AG04449 (cell line): Measurements from ENCODE around the gene FAM13C.

Experiments used
- CTCF ChIA-PET: fragments of 350-600 bp; formaldehyde crosslinking; extraction: SDS; loops from one replicate; lab custom pipeline; 2021; ENCODE audit warnings: antibody characterized with exemption; lab: Yijun Ruan, JAX
- POLR2A ChIA-PET: fragments of 400-600, 350-600 bp; formaldehyde crosslinking; extraction: SDS; loops from one replicate; lab custom pipeline; 2020; ENCODE audit warnings: antibody characterized with exemption, inconsistent platforms; lab: Yijun Ruan, JAX
- DNase-seq: peaks from one replicate; pipeline ENCODE4 v3.0.0-alpha.2; 2010; ENCODE audit warnings: low read depth, low spot score
- H3K4me3 ChIP-seq: 2 replicates; pipeline ENCODE4 v1.5.1; 2011; ENCODE audit warnings: low read depth, mild to moderate bottlenecking, control low read depth, low read length
- CTCF ChIP-seq: IDR thresholded peaks from one replicate; pipeline ENCODE4 v1.5.1; 2011; ENCODE audit warnings: mild to moderate bottlenecking, moderate library complexity, low read length, control low read depth, inconsistent platforms; ENCODE audit not compliant: insufficient read depth; ENCODE audit errors: missing control alignments

FAM13C gene

GRCh38 chr10:59383436-59383835 is 21.1 kb upstream of the FAM13C start:
- TF ChIP-seq CTCF: no peak
- ChIA-PET CTCF (no interaction called here), POLR2A (no interaction called here)
- DNase-seq: no peak
- no peak overlapping the region for H3K4me3 ChIP-seq

GRCh38 chr10:59382831-59383295 is 20.5 kb upstream of the FAM13C start:
- H3K4me3 ChIP-seq: no peak overlapping the region
- TF ChIP-seq CTCF: no peak

DNA sequence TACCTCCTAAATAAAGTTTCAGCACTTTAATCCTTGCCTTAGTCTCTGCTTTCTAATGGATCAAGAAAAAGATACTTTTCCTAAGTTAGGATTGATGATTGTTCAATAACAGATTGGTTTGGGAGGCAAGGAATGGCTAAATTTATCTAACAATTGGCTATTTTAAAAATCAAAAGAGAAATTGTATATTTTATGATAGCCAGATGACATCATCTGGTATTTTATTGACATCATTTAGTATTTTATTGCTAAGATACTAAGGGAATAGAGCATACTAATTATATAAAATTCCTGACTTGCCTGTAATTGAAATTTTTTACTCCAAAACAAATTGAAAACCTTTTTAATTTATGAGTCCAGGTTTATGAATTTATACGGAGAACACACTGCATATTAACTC is 19.3 kb upstream of the FAM13C start:
- CTCF ChIA-PET: no interaction called here
- TF ChIP-seq CTCF: no peak
- POLR2A ChIA-PET: interaction anchor here (0.5 kb wide), 1 partner anchor 44 kb away, joined by 4 read pairs; no protein-coding TSS in a partner anchor
- DNase-seq: no peak
- no peak overlapping the region for H3K4me3 ChIP-seq

More at GRCh38 chr10:59382831-59383295, 20.5 kb upstream of the FAM13C start:
- no peak for DNase-seq
- ChIA-PET POLR2A (no interaction called here), CTCF (no interaction called here)

GRCh38 chr10:59376846-59377245 is 14.5 kb upstream of the FAM13C start:
- TF ChIP-seq CTCF: no peak
- H3K4me3 ChIP-seq: no peak overlapping the region
- ChIA-PET CTCF (no interaction called here), POLR2A (no interaction called here)
- no peak for DNase-seq

- DNase-seq: no peak
- ChIA-PET POLR2A (no interaction called here), CTCF (no interaction called here)
- TF ChIP-seq CTCF: no peak
- no peak overlapping the region for H3K4me3 ChIP-seq
Observed at GRCh38 chr10:59375990-59376389, 13.6 kb upstream of the FAM13C start.

DNA sequence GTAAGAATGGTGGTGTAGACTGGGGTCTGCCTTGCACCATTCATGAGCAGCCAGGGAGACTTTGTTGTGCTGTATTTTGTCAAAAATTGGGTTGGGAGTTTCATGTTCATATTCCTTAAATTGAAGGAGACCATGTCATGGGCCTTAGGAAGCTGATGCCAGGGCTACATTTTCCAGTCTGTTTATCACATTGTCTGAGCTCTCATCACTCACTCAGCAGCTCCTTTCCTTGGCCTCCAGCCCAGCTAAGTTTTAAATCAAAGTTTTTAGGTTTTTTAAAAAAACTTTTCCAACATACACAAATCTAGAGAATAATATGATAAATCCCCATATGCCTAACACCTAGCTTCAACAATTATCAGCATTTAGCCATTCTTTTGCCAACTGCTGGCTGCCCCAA is 12.6 kb upstream of the FAM13C start:
- CTCF ChIA-PET: no interaction called here
- DNase-seq: no peak
- POLR2A ChIA-PET: no interaction called here
- no peak overlapping the region for H3K4me3 ChIP-seq
- TF ChIP-seq CTCF: no peak
